Daoy (cell line): ENCODE data around the gene RPL4. TPM values are rescaled to one million over a fixed set of nuclear protein-coding genes. Genes with fewer than 3 reads are reported as not detected.

ENCODE experiments used
- DNase-seq: peaks from one replicate; pipeline ENCODE4 v3.0.0-alpha.2; 2015; ENCODE audit warnings: low read depth
- total RNA-seq: library from RNA; depleted of rRNA; stranded (reverse); fragments of >200 nt; shearing (Covaris generic); gene quantifications from 2 replicates; pipeline ENCODE4 v1.2.3, GENCODE V29; 2014; rRNA removed

The RPL4 gene
- total RNA-seq, 1 experiment from 2014 or later, result 2,284 TPM

- DNase-seq, result no peak
Observed at GRCh38 chr15:66459818-66460615, 44.6 kb downstream of the RPL4 start.

GRCh38 chr15:66456211-66456610 is 48.4 kb downstream of the RPL4 start:
- no peak for DNase-seq

DNA sequence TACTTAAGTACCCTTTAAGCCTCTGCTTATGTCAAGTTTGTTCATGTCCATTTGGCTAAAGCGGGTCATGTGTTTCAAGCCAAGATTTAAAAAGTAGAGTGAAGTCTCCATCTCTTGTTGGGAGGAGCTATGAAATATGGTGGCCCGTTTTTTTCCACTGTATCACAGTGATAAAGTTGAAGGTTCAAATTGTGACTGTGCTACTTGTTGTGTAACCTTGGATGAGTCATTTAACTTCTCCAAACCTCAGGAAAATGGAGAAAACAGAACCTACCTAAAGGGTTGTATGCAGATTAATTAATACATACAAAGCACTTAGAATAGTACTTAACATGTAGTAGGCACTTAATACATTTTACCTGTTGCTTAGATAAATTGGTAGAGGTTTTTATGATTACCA is 50.5 kb downstream of the RPL4 start:
- no peak for DNase-seq

DNA sequence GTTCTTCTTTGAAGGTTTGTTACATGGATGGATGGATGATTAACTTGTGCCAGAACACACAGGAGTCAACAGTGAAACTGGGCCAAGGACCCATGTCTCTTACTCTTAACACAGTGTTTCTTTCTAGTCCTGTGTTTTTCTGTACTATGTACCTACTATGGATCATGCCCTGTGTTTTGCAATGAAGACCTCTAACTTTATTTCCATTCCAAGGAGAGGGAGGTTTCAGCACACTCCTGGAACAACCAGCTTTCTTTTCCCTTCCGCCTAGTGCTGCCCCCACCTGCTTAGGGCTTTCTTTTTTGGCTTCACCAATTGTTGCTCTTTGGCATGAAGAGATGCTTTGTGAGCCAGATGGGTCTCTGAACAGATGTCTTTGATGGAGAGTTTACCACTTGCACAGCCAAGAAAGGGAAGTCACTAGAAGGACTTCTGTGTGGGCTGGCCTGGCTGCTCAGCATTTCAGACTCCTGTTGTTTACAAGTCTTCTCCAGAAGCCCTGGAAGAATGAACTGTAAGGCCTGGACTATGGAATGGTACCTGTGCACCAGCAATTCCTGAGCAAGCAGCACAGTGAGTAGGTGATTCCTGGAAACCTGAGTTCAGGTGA is 51.6 kb downstream of the RPL4 start:
- no peak for DNase-seq

DNA sequence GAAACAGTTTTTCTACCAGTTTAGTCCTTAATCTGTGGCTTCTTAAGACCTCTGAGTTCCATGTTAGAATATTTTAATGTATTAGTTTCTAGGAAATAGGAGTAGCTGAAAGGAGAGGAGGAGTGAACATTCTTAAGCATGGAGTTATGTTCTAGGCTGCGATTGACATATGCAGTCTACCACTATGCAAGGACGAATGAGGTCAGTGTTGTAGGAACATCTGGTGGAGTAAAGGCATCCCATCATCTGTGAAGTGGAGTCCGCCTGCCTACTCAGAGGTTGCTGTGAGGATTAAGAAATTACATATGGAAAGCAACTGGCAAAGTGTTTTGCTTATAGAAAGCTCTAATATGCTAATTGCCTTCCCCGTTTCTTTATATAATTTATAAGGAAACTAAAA is 52.2 kb downstream of the RPL4 start:
- no peak for DNase-seq

Other genes with a start within 250 kb of the RPL4 start
- gene DIS3L, start 211.3 kb downstream of the RPL4 start, total RNA-seq, result 11.9 and 15.5 TPM in 2 replicates
- 23.4 and 58.0 TPM in 2 replicates for gene TIPIN, start 148.2 kb downstream of the RPL4 start, total RNA-seq
- 30.7 and 47.9 TPM in 2 replicates for gene MAP2K1, start 117.9 kb downstream of the RPL4 start, total RNA-seq
- 37.5 and 39.1 TPM in 2 replicates for gene SNAPC5, start 7.1 kb downstream of the RPL4 start, total RNA-seq
- gene ZWILCH, start 471 bp upstream of the RPL4 start, total RNA-seq, result 37.4 and 68.2 TPM in 2 replicates
- gene LCTL, start 61.1 kb upstream of the RPL4 start, total RNA-seq, result 0.57 TPM in 1 of 2 replicates, not detected in the other
- 9.0 and 12.2 TPM in 2 replicates for gene SMAD6, start 197.4 kb upstream of the RPL4 start, total RNA-seq